Prostate gland (tissue), 2 donors: ENCODE measurements around the gene PDPK1. TPM values are rescaled to one million over a fixed set of nuclear protein-coding genes. Genes with fewer than 3 reads are reported as not detected.

Source experiments
- DNase-seq: peaks from one replicate; pipeline ENCODE4 v3.0.0-alpha.2; 2019; ENCODE audit warnings: low spot score
- H3K27ac ChIP-seq, 2 donors: fragments of 200-600 bp; sonication (generic); 2 replicates each; pipeline ENCODE4 v1.5.1; 2017 to 2019
- H3K27me3 ChIP-seq: fragments of 200-600 bp; sonication (generic); replicated peaks from 2 replicates; pipeline ENCODE4 v1.5.1; 2019; ENCODE audit not compliant: insufficient read depth
- H3K36me3 ChIP-seq, 2 donors: fragments of 200-600 bp; sonication (generic); 1 replicate in 1 of 2; 2 replicates in 1 of 2; pipeline versions ENCODE4 v1.5.1 to v1.8.1; 2017 to 2019
- H3K4me1 ChIP-seq: fragments of 200-600 bp; sonication (generic); replicated peaks from 2 replicates; pipeline ENCODE4 v1.5.1; 2019
- H3K4me3 ChIP-seq, 2 donors: fragments of 200-600 bp; sonication (generic); 2 replicates each; pipeline ENCODE4 v1.5.1; 2017 to 2019
- H3K9me3 ChIP-seq: fragments of 200-600 bp; sonication (generic); 2 replicates; pipeline ENCODE4 v1.5.1; 2017
- POLR2A ChIP-seq: fragments of 450-650 bp; IDR thresholded peaks from one replicate; pipeline ENCODE4 v1.6.1; 2016; ENCODE audit warnings: antibody characterized with exemption, mild to moderate bottlenecking
- POLR2AphosphoS5 ChIP-seq: sonication (generic); formaldehyde crosslinking; IDR thresholded peaks from one replicate; pipeline ENCODE4 v1.6.1; 2017; ENCODE audit warnings: antibody characterized with exemption
- WGBS: methylation state at CpG from one replicate; pipeline ENCODE4 v1.1.5; 2018; 5-methylcytosine and 5-hydroxymethylcytosine counted together
- intact Hi-C: fragments of 100-400 bp; cut with DNase I; formaldehyde crosslinking; loops from one replicate; pipeline ENCODE4 v1.14.2; 2022
- total RNA-seq, 2 donors: library from RNA; depleted of rRNA; stranded (reverse); fragments of >200 nt; gene quantifications; one replicate each; pipeline ENCODE4 v1.1.0, GENCODE V29; 2016
- TF ChIP-seq, protein P1 (sequence below), 4 experiments: fragments of 200-600 bp in 2 of 4; fragments of 450-650 bp in 2 of 4; sonication (generic) in 2 of 4; IDR thresholded peaks; 1 replicate in 3 of 4; 2 replicates in 1 of 4; pipeline ENCODE4 v1.5.1; 2016 to 2019; ENCODE audit warnings: antibody characterized with exemption in 4 of 4, mild to moderate bottlenecking in 2 of 4, moderate library complexity in 2 of 4

The PDPK1 gene
- total RNA-seq, 2 donors from 2014 or later = 33.1 to 73.2 TPM

DNA sequence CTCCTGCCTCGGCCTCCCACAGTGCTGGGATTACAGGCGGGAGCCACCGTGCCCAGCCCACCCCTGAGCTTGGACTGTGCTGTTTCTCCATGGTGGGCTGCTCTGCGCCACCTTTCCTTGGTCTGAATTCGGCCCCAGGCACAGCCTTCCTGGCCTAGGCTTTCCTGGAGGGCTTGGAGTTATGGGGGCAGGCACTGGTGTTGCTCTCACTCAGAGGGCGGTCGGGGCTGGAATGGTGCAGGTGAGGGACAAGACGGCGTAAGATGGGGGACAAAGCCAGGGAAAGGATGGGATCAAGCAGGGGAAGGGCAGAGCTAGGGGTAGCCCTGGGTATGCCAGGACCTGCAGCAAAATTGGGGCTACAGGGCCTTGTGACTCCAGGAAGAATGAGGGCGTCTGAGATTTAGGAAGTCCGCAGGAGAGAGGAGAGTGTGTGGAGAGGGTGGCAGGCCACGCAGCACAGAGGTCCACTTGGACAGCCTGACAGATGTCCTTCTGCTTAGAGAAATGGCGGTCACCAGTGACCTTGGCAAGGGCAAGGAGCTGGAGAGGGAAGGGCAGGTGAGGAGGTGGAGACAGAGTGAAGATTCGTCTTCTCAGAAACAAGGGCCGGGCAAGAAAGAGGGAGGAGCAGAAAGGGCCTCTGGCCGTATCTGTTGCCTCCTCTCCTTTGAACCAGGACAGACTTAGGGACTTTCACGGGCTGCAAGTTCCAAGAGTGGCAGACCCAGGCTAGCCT lies 25.7 kb upstream of the PDPK1 start:
- 88% methylated on average over 17 of the region's 17 CpGs for WGBS
- no peaks in the 10 kb centered on the region for H3K36me3 ChIP-seq
- peaks cover 18% of the 10 kb centered on the region for H3K4me1 ChIP-seq
- H3K9me3 ChIP-seq = no peaks in the 10 kb centered on the region
- peak overlapping the region in 1 of 2 donors; percentile 98 for H3K27ac ChIP-seq
- no peaks in the 10 kb centered on the region for H3K27me3 ChIP-seq
- TF ChIP-seq POLR2AphosphoS5 (no peak), POLR2A (no peak)
- TF ChIP-seq, protein P1, sequence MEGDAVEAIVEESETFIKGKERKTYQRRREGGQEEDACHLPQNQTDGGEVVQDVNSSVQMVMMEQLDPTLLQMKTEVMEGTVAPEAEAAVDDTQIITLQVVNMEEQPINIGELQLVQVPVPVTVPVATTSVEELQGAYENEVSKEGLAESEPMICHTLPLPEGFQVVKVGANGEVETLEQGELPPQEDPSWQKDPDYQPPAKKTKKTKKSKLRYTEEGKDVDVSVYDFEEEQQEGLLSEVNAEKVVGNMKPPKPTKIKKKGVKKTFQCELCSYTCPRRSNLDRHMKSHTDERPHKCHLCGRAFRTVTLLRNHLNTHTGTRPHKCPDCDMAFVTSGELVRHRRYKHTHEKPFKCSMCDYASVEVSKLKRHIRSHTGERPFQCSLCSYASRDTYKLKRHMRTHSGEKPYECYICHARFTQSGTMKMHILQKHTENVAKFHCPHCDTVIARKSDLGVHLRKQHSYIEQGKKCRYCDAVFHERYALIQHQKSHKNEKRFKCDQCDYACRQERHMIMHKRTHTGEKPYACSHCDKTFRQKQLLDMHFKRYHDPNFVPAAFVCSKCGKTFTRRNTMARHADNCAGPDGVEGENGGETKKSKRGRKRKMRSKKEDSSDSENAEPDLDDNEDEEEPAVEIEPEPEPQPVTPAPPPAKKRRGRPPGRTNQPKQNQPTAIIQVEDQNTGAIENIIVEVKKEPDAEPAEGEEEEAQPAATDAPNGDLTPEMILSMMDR (IDR thresholded peaks at IDR 0.05) = no peak
- no peak overlapping the region for H3K4me3 ChIP-seq
- DNase-seq = no peak
- intact Hi-C loops = no loop called here

DNA sequence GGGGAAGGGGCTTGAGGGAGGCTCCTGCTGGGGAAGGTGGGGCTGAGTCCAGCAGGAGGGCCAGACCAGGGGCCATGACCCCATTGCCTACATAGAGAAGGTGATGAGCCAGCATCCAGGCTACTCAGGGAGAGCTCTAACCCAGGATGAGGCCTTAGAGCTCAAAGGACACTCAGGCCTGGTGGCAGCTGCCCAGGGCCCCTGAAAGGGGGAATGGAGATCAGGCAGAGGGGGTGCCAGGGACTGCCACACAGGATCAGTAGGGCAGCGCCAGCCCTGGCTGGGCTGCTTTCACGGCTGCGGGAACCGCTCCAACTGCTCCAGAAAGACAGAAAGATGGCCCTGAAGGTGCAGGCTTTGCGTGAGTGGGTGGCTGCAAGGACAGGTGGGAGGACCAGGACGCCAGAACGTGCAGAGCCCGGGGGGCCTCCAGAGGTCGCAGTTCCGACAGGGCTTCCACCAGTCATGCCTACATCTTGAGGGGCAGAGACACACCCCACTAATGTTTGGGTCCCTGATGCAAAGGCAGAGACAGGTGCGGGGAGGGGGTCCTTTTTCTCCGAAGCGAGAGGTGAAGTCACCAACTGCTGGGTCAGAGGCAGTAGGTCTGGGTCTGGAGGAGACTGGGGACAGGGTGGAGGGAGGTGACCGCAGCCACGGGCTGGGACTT lies 25.0 kb upstream of the PDPK1 start:
- no peak for DNase-seq
- TF ChIP-seq POLR2A (no peak), POLR2AphosphoS5 (no peak)
- TF ChIP-seq, protein P1 (IDR thresholded peaks at IDR 0.05) = no peak
- H3K27ac ChIP-seq = peak overlapping the region; percentile 98
- no peaks in the 10 kb centered on the region for H3K9me3 ChIP-seq
- H3K4me3 ChIP-seq = peak overlapping the region; percentile 100
- peaks cover 20% of the 10 kb centered on the region for H3K4me1 ChIP-seq
- intact Hi-C loops = no loop called here
- no peaks in the 10 kb centered on the region for H3K36me3 ChIP-seq
- H3K27me3 ChIP-seq = no peaks in the 10 kb centered on the region
- WGBS = 40% methylated on average over 15 of the region's 15 CpGs

DNA sequence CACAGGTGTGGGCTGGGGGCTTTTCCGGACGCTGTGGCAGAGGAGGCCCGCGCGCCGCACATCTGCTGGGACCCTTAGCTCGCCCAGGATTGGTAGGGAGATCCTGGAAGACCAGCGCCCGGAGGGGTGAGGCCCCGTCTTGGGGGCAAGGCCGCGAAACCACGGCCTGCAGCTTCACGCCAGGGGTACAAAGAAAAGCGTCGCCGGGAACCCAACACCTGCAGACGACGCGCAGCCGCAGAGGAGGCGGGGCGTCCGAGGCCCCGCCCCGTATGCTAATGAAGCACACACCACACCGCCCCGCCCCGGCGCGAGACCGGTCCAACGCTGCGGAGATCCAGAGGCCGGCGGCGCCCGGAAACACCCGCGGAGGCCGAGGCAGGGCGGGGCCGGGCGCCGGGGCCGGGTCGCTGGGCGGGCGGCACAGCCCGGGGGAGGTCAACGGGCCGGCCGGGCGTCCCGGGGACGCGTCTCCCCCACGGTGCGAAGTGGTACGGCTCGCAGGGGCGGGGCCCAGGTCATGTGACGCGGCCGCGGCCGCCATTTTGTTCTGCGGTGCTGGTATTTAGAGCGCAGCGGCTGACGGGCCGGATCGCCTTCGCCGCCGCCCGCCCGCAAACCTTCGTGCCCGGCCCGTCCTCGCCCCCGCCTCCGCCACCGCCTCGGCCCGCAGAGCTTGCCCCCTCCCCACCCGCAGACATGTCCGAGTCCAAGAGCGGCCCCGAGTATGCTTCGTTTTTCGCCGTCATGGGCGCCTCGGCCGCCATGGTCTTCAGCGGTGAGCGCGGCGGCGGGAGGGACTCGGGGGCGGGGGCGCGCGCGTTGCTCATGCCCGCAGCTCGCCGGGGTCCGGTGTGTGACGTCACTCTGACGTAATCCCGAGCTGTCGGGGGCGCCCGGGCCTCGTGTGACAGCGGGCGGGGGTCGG lies 24.2 kb upstream of the PDPK1 start, which contains the start of gene ATP6V0C:
TSS of gene ATP6V0C (plus strand) at position 548 of the 928 bp plus-strand sequence. CDS start at position 700, 152 bp downstream.
- intact Hi-C loops = loop anchor here (2.0 kb wide), 1 partner anchor 21 kb away; no protein-coding TSS in a partner anchor
- Histone ChIP-seq H3K9me3 (no peaks in the 10 kb centered on the region), H3K4me3 (peak within 1 kb of the TSS; percentile 100), H3K4me1 (peaks cover 22% of the 10 kb centered on the region), H3K27ac (peak within 1 kb of the TSS; percentile 98), H3K27me3 (no peaks in the 10 kb centered on the region), H3K36me3 (no peaks in the 10 kb centered on the region)
- TF ChIP-seq, protein P1 (IDR thresholded peaks at IDR 0.05) = no peak
- TF ChIP-seq POLR2A (peak; percentile 88), POLR2AphosphoS5 (peak; percentile 70)
- 2% methylated on average over 76 of the region's 122 CpGs for WGBS
- peak; percentile 92 for DNase-seq

- Histone ChIP-seq H3K27me3 (no peaks in the 10 kb centered on the region), H3K36me3 (no peaks in the 10 kb centered on the region), H3K9me3 (no peaks in the 10 kb centered on the region), H3K4me3 (peak overlapping the region; percentile 100), H3K27ac (peak overlapping the region; percentile 98), H3K4me1 (peaks cover 31% of the 10 kb centered on the region)
- DNase-seq = no peak
- under 1% methylated on average over 26 of the region's 63 CpGs for WGBS
- TF ChIP-seq POLR2AphosphoS5 = no peak
- TF ChIP-seq, protein P1 (IDR thresholded peaks at IDR 0.05) = peak in 1 of 4 experiments; percentile 7
- intact Hi-C loops = loop anchor here (2.0 kb wide), 1 partner anchor 20 kb away; no protein-coding TSS in a partner anchor
Observed at GRCh38 chr16:2514333-2515179, 23.3 kb upstream of the PDPK1 start.
